HG02571 (cell line): Measurements from ENCODE around the gene ATP10B.

Source experiments
- ATAC-seq: cut with Tn5 transposase; IDR thresholded peaks from one replicate; pipeline ENCODE4 v1.9.1; 2021; ENCODE audit warnings: mild to moderate bottlenecking, moderate library complexity; ENCODE audit not compliant: unreplicated experiment

Gene ATP10B

DNA sequence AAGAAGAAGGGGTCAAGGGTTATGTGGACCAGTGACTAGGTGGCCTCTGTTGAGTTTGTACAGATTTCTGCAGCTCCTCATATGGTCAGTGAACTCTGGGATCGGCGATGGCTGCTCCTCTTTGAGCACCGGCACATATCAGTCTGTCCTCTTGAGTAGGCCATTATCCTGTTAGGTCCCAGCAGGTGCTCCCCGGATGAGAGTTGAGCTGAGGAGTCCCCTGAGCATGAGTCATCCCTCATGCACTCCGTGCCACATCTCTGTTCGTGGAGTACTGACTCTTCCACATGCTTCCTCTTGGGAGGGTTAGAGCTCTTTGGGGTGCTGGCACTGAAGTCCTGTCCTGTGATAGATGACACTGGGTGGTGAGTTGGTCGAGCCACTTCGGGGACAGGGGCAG is 286.6 kb downstream of the ATP10B start:
- no peak for ATAC-seq

DNA sequence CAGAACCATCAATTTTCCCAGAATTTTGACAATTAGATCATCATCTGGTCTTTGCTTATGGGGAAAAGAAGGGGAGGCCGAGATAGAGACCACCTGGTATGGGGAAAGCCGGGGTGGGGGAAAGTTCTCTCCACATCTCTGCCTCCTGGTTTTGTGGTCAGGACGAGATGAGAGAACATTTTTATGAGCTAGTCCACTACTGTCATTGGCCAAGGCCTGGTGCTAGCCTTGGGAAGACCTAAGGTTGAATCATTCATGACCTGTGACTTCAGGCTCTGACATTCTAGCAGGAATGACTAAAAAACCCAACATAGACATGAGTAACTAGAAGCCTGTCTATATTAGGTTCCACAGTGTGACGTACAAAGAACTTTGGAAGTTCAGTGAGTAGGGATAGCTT is 295.2 kb downstream of the ATP10B start:
- no peak for ATAC-seq

DNA sequence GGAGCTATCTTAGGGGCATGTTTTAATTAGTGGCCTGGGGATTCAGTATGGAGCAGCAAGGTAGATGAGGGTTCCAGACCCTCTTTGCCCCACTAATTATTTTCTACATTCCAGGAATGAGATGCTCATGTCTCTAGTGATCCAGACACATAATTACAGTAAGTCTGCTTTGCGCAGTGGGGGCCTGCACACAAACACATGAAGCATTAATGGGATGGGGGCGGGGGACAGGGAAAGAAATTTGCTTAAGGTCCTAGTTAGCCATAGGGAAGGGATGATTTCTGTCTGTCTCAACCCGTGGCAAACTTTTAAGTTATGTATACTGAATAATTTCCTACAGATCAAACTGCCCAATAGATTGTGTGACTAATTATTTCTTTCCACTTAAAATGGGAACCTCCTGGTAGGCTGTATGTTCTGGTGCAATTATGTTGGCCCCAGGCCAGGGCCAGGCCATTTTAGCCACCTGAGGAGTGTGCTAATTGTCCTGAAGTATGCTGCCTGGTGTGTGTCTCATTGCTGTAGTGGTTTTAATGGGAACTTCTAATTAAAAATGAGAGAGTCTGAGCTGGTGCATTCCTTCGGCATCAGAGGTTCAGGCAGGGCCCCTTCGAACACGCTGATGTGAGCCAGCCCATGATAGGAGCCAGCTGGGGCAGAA is 295.9 kb downstream of the ATP10B start:
- no peak for ATAC-seq

DNA sequence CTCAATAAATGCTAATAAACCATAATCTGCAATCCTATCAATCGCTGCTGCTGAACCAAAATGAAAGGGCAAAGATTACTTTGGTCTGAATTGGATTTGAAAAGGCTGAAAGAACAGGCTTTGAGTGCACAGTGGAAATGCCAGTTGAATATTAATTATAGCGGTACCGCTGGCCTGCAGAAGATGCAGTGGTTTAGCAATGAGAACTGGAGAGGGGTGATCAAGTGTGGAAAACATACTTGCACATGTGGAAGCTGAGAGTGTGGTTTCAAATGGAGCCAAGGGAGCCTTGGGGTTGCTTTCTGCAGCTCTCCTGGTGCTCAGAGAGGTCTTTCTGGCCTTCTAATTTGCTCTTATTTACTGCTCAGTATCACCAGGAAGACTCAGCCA is 296.4 kb downstream of the ATP10B start:
- no peak for ATAC-seq

GRCh38 chr5:160550075-160550474 is 301.9 kb downstream of the ATP10B start:
- no peak for ATAC-seq

DNA sequence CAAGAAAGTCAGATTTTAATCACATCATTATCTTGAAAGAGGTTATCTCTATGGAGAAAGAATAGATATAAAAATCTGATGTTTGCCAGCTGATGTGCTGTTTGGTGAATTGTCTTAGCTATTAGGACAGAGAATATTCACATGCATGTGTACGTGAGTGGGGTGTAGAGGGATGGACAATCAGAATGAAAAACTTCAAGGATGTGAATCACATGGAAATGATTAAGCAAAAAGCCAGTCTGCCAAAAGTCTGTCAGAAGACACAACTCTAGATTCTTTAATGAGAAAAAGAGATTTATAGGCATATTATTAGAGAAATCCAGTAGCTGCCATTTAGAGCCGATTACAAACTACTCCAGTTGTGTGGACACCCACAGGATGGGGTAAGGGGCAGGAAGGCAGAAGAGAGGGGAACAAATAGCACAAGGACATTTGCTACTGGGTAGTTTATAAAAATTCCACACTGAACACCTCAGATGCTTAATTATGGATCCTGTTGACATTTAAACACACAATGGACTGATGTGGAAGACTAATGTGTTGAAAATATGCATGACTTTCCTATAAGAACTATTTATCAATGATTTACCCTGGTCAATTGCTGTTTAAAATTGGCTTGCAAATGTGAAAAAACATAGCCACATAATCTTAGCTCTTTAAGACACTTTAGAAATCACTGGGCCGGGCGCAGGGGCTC is 302.9 kb downstream of the ATP10B start:
- ATAC-seq: no peak

DNA sequence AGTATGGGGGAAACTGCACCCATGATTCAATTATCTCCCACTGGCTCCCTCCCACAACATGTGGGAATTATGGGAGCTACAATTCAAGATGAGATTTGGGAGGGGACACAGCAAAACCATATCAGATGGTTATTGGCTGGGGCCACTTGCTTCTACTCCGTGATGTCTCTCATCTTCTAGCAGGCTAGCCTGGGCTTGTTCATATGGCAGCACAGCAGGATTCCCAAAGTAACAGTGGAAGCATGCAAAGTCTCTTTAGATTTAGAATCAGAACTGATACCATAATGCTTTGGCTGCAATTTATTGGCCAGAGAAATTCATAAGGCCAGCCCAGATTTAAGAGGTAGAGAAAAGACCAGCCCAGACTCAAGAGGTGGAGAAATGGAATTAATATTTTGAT is 304.1 kb downstream of the ATP10B start:
- ATAC-seq: no peak

- ATAC-seq: no peak
Measured at GRCh38 chr5:160547061-160547460, 304.9 kb downstream of the ATP10B start.

- ATAC-seq: no peak
Measured at GRCh38 chr5:160545832-160546231, 306.2 kb downstream of the ATP10B start.

- no peak for ATAC-seq
Measured at GRCh38 chr5:160543395-160543794, 308.6 kb downstream of the ATP10B start.

- ATAC-seq: no peak
Measured at GRCh38 chr5:160542840-160543239, 309.2 kb downstream of the ATP10B start.

DNA sequence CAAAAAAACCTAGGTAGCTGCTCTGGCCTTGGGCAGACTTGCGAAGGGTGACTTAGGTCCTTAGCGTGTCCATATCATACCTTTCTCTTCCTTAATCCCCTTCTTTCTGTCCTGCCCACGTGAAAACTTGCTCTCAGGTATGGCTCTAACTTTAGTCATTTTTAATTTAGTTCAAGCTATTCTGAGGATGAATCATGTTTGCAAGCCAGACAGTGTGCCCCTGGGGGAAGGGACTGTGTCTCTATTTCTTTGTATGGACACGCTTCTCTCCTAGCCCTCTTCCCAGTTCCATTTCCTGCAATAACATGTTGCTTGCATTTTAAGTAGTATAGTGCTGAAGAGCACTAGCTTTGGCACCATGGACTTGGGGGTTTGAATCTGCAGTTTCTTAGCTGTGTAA is 309.7 kb downstream of the ATP10B start:
- ATAC-seq: no peak

GRCh38 chr5:160539431-160539830 is 312.6 kb downstream of the ATP10B start:
- no peak for ATAC-seq

- no peak for ATAC-seq
Measured at GRCh38 chr5:160537940-160538339, 314.1 kb downstream of the ATP10B start.

DNA sequence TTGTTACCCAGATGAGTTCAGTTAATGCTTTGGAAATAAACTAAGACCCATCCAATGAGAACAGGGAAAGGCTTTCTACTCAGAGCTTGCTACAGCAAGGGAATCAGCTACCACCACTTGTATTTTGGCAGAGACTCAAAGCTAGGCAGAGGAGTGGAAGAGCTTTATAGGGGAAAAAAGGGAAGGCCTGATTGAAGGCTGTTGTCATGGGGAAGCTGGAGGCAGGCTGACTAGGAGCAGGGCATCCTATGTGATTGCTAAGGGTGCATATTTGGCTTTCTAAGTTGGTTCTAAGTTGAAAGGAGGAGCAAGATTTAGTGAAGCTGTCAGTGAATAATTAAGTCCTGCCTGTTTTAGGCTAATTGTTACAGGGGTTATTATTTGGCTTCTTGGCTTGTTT is 314.9 kb downstream of the ATP10B start:
- ATAC-seq: no peak

DNA sequence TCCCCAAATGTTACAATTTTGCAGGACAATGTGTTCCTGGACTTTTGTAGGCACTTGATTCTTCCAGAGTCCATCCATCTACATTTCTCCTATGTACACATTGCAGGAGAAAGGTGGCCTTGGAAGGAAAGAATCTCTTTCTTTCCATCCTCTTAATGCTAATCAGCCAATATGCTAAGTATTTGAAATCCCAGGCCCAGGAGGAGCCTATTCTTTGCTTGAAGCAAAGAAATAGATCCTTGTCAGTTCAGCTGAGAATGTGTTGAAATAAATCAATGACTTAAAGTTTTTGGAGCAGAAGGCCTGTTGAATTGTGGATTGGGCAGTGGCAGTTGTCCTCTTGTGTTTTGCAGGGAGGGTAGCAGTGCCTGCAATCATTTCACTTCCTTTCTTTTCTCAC is 317.1 kb downstream of the ATP10B start:
- no peak for ATAC-seq

DNA sequence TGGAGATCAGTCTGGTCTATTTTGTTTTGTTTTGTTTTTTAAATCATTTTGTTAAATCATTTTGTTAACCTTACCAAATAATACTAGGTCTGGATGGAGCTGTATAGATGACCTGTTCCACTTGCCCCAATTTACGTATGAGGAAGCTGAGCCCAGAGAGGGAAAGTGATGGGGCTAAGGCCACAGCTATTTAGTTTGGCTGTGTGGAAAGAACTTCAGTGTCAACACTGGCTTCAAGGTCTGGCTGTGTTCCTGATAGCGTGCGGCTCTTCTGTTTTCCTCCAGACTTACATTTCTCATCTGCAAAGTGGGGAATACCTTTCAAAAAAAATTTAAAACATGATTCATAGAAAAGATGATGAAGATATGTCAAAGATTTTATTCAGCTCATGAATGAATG is 317.9 kb downstream of the ATP10B start:
- no peak for ATAC-seq

- ATAC-seq: no peak
Measured at GRCh38 chr5:160525471-160526261, 326.3 kb downstream of the ATP10B start.

DNA sequence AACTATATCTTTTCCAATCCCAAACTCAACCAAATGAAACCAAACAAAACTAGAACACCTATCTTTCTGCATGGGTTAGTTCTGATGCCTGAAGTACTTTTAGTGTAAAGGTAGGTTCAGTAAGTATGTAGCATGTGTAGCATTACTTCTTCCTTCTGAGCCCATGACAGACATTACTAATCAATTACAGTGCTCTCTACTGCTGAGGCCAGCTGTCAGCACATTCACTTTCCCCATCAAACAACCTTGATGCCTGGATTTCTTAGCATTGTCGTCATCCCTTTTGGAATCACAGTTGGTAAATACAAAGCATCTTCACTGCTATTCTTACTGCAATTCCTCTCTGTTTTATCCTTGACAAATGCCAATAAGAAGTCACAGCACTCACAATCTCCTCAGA is 327.2 kb downstream of the ATP10B start:
- no peak for ATAC-seq

GRCh38 chr5:160523502-160524163 is 328.4 kb downstream of the ATP10B start:
- no peak for ATAC-seq

- no peak for ATAC-seq
Measured at GRCh38 chr5:160521392-160521663, 330.7 kb downstream of the ATP10B start.
